ENCODE results near the gene SKIL.

The SKIL gene

DNA sequence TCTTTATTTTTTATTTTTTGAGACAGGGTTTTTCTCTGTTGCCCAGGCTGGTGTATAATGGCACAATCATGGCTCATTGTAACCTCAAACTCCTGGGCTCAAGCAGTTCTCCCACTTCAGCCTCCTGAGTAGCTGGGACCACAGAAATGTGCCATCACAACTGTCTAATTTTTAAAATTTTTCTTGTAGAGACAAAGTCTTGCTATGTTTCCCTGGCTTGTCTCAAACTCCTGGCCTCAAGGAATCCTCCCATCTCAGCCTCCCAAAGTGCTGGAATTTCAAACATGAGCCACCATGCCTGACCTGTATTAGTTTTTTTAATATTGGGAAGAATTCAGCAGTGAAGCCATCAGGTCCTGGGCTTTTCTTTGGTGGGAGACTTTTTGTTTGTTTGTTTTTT, 47.6 kb downstream of the SKIL start:
- DNase-seq = no peak

DNA sequence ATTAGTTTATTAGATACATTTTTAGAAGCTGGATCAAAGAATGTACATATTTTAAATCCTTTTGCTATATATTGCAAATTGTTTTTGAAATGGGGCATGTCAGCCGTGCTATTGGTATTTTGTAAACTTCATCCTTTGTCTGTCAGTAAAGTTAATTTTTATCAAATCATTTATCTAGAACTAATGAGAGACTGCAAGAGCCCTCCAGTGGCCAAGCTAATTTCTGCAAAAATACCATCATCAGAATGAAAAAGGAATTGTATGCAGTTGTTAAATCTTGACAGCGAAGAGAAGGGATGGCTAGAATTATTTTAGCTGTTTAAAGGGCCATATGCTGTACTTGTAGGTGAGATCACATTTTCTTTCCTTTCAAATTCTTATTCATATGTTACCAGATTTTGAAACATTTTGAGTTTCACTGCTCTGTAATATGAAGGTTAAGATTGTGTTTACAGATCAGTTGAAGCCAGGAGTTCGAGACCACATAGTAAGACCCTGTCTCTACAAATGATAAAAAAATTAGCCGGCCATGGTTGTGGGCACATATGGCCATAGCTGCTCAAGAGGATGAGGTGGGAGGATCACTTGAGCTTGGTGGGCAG, 53.0 kb downstream of the SKIL start:
- DNase-seq = no peak

DNA sequence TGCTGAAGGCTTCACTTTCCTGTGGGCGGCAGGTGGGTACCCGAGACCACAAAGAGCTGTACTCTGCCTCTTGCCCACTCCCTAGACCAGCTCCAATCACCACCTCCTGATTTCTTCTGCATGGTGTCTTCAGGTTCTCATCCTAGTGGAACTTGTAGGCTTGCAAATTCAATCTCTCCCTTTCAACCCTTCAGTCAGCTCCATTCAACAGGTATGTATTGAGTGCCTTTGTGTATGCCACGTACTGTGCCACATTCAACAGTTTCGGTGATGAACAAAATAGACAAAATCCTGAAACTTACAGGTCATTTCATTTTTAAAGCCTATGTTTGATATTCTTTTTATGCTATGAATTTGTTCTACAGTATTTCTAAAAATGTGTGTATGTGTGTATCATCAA, 55.8 kb downstream of the SKIL start:
- DNase-seq = no peak

DNA sequence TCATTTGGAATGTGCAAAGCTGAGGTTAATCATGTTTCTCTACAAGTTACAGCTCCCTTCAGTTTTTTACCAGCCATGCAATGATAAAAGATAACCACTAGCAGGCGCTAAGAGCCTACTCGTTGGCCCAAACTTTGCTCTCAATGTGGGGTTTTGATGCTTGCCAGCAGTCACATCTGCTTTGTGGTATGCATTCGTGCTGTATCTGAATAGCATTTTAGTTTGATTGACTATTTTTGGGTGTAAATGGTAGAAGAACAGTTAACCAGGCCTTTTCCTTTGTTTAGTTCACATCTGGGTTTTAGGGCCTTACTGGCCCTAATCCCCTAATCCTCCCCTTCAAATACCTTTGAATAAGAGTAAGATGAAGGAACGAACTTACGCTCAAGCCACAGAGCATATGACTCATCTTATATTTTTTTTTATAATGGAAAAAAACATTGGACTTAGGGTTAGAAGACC, 56.7 kb downstream of the SKIL start:
- DNase-seq = peak; percentile 20 to 35

DNA sequence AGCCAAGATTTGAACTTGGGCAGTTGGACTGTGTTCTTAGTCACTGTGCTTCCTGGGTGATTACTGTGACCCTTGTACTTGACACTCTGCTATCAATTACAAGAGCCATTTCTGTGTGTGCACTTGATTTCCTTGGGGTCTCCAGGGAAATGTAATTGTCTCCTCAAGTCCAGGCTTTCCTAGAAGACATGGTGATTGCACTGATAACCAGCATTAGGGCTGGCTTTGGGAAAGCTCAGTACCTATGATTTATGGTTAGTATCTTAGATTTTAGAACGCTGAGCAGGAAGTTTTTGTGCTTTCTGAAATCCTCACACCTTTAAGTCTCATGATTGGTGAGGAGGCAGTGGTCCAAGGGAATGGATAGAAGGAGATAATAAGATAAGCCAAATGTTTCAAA, 59.6 kb downstream of the SKIL start:
- DNase-seq = no peak

DNA sequence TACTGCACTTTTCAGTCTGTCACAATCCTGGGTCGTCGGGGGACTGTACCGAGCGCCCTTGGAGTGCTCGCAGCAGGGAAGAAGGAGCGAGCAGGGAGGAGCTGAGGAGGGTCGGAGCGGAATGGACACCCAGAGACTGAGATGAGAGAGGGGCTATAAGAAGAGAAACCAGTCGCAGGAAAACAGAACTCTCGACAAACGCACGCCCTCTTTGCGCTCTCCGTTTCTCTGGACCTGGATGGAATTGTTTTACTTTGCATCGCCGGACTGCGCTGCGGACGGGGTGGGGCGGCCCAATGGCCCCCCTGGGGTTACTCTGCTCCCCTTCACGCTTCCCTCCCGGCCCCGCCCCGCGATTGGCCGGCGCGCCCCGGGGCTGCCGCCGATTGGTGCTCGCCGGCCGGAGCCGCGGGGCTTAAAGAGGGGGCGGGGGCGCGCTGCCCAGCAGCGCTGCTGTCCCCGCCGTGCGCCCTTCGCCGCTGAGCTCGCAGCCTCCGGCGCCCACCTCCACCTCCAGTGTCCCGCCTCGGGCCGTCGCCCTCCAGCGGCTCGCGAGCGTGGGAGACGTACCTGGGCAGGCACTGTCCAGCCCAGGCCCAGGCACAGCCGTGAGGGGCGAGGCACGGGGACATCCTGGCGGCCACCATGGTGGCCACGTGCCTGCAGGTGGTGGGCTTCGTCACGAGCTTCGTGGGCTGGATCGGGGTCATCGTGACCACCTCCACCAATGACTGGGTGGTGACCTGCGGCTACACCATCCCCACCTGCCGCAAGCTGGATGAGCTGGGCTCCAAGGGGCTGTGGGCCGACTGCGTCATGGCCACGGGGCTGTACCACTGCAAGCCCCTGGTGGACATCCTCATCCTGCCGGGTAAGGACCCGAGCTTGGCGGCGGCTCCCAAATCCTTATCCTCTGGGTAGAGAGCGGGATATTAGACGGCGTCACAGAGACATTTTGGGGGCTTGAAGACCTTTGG, 61.2 kb downstream of the SKIL start, which contains the start of gene CLDN11:
Gene CLDN11 (plus strand): TSS at position 447 of the 977 bp plus-strand sequence. CDS start 199 bp downstream, at position 646.
- DNase-seq = no peak

DNA sequence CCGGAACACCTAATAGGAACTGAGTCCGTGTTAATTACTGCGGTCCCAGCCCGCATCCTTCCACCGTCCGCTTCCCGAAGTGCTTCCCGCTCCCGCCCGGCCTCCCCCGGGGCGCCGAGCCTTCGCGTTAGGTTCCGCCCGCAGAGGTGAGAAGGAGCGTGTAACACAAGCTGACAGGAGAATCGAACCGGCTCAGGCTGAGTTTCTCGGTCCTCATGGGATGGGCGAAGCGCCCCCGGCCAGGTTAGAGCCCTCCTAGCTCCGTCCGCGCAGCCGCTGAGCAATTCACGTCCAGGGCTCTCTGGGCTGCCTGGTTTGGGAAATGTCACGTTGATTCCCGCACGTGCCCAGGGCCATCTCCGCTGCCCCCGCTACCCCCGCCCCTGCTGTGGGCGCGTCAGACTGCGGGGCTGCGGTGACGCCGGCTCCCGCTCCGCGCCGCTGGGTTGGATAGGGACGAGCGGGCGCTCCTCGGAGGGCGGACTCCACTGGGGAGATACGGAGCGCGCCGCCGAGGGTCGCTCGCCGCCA, 62.1 kb downstream of the SKIL start:
- no peak for DNase-seq

DNA sequence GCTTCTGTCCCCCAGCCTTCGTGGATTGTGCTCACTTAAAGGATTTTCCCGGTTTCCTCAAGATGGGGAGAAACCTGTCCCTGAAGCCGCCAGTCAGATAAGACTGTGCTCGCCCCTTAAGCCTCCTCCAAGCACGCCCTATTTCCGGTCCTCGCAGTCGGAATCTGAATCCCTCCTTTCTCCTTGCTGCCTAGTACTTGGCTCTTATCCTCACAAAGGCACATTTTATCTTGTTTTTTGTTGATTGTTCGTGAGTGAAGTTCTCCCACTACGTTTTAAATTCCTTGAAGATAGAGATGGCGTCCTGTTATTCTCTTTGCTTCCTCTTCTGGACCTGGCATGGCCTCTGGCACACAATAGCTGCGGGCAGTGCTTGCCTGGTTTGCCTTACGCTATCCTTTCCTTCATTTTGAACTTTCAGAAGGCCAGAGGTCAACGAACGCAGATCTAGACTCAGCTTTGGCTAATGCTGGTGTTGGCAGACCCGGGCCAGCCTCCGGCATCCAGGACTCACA, 62.8 kb downstream of the SKIL start:
- no peak for DNase-seq

DNA sequence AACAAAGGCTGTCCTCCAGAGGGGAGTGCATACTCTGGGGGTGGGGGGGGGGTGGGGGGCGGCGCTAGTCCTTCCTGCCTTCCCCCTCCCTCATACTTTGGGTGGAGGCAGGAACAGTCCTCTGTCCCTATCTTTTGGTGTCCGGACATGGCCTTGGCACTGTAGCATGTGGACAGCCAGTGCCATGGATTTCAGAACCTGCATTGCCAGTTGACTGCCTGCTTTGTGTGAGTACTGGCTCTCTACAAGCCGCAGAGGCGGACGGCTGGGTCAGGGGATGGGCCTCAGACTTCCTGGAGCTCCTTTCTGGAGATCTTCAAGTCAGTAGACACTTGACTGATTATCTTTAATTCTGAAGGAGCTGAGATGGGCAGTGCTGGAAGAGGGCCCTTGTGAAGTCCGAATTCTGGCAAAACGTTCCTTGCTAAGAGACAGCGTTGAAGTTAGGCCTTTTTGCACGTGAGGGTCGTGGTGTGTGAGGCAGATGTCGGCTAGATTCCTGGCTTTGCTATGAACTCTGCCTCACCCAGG, 63.7 kb downstream of the SKIL start:
- no peak for DNase-seq

DNA sequence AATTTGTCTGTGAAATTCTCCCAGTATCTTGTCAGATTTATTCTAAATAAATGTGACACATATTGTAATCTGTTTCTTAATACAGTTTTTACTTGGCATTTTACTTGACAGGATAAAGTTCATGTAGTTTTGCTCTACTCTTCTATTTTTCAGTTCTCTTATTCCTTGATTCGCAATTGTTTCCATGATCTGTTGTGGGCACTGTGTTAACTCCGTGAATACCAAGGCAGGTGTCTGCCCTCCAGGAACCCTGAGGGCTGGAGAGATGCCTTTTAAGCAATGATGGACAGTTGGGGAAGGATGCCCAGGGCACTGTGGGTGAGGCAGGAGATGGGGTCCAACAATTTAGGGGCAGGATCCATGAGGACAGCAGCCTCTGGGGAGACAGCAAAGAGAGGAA, 64.2 kb downstream of the SKIL start:
- no peak for DNase-seq

DNA sequence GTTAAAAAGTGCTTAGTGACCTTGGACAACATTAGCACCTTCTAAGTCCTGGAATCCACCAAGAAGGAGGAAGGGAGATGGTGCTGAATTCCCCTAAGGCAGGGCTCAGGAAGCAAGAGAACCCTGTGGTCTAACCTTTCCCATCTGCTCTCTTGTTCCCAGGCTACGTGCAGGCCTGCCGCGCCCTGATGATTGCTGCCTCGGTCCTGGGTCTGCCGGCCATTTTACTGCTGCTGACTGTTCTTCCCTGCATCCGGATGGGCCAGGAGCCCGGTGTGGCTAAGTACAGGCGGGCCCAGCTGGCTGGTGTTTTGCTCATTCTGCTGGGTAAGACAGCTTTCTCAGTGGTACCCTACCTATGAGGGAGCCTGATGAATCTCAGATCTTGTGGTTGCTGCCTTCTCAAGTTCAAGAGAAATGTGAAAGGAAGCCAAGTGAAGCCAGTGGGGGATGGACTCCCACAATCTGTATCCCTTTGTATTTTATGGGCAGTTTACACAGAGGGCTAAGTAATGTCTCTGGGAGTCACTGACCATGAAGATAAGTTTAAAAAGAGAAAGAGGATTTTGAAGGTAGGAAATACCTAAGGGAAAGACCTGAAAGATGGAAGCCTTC, 65.6 kb downstream of the SKIL start:
- DNase-seq = no peak

DNA sequence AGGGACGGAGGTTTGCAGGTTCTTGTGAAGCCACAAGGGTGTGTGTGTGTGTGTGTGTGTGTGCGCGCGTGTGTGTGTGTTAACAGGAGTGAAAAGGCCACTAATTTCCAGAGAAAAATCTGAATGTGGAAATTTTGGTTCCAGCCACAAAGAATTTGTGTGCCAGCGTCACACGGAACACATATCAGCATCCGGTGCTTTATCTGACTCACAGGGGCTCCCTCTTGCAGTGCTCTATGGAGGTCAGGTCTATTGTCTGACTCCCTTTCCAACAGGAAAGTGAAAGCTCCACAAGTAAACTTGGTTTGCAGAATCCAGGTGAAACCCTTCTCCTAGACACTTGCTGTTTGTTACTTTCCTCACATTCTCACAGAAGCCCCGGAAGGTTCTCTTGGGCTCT, 67.4 kb downstream of the SKIL start:
- DNase-seq = no peak

DNA sequence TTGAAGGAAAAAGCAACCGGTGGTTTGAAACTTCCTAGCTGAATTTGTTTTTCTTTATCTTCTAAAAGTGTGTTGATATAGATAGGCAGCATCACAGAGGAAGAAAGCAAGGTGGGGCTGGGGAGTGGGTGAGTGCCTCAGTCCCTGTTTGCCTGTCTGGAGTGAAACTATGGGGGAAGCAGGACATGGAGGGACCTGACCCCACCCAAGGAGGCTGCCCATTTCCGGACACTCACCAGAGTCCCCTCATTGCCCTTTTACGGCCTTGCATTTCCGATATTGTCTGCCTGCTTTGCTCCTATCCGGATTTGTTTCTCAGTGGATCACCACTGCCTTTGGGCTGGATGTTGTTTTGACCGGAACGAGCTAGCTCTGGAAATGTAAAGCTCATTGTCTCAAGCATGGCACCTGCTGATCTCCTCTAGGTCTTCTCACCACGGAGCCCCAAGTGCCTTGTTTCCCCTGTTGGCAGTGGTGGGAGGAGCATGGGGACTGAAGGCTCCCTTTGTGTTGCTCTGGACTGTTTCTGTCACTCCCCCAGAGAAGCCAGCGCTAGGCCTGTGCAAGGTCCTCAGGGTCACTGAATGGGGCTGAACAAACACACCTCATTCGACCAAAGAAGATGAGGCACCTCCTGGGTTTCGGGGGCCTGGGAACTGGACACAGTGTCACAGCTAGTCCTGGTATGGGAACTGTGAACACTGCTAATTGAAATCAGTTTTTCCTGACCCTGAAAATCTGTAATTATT, 68.2 kb downstream of the SKIL start:
- no peak for DNase-seq

DNA sequence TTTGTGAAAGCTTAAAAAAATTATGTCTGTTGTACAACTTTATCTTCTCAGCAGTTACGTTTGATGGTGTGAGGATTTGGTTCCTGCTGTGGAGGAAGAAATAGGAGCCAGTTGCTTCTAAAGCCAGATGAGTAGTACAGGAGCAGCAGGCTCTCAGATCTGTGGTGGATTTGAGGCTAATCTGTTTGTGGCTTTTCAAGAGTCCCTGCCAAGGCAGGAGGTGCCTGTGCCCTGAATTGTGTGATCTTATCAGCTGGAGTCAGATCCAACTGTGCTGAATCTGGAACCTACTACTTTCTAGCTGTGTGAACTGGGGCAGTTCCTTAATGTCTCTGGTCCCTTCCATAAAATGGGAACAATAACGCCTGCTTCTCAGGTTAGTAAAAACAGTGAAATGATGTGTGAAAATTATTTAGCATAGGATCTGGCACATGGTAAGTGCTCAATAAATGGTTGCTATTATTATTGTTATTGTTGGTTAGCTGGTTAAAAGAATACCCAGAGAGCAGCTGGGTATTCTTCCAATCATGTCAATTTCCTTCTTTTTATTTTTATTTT, 68.8 kb downstream of the SKIL start:
- DNase-seq = no peak

DNA sequence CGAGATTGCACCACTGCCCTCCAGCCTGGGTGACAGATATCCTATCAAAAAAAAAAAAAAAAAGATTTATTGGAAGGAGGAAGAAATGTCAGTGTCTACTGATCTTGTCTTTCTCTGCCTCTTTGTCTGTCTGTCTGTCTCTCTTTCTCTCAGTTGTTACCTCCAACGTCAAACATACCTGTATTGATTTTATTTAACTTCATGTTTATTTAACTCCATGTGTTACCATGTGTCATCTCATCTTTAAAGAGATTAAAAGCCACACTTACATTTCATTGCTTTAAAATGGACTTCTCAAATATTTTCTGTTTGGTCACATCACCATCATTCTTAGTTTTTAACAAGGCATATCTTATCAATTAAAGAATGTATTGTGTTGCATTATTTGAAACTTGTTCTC, 70.6 kb downstream of the SKIL start:
- DNase-seq = no peak

DNA sequence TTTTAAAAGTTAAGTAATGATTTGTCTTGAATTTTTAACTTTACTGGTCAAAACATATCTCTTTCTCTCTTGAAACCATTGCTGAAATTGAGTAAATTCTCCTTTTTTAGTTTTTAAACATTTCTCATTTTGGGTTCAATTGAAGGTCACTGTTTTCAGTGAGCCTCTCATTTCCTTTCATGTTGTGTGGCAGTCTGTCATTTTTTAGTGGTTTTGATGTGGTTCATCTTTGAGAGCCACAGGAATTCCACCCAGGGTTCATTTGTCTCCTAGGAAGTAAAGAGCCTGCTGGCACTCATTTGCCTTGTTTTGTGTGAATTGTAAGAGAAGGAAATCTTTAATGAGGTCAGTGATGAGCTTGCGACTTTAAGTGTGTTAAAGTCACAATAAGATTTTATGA, 71.5 kb downstream of the SKIL start:
- DNase-seq = no peak

DNA sequence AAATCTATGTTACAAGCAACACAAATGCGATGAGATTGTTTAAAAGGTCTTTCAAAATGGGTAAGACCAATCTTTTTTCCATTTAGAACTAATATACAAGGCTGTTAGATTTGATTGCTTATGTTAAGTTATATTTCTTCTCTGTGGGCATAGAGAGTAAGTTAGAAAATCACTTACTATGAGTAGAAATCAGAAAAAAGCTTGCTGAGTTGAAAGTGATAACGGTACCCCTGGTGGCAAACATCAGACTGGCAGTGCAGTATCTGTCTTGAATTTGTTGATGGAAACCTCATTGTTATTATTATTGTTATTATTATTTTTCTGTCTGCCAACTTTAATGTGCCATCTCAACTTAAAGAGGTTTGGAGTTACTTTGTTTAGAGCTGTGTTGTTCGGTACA, 73.5 kb downstream of the SKIL start:
- no peak for DNase-seq

DNA sequence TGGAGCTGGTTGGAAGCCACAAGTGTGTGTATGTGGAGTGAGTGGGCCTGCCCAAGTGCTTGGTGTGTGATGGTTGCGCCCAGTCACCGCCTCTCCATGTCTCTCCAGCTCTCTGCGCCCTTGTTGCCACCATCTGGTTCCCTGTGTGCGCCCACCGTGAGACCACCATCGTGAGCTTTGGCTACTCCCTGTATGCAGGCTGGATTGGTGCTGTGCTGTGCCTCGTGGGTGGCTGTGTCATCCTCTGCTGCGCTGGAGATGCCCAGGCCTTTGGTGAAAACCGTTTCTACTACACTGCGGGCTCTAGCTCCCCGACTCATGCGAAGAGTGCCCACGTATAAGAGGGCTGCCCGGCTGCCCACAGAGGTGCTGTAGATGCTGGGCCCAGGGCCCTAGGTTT, 74.9 kb downstream of the SKIL start:
- no peak for DNase-seq

DNA sequence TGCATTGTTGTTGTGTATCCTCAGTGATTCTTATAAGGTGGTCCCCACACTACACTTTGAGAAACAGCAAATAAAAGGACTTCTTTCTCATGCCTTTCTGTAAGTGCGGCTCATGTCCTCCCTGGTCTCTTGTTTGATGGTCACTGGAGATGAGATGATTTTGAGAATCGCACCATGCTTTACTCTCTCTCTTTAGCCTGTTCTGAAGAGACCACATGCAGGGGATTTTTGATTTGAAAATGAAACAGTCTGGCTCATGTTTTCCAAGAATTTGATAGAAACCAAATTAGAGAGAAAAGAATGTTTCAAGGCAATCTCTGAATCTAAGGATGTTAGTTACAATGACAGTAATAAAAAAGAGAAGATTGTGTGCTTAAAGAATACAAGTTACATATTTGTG, 79.2 kb downstream of the SKIL start:
- no peak for DNase-seq

DNA sequence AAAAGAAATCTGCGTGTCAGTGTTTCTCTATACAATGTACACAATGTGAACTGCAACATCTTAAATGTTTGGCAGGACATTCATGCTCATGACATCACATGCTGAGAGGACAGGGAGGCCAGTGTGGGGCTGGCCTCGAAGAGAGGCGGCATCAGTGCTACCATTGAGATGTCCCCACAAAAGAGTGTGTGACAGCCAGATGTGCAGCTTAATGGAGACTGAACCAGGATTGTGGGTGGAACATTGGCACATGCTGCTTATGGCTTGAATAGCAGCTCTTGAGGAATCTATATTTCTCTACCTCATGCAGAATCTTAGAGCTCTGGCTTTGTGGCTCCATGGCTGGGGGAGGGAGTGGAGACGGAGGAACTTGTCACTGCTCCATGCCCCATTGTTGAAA, 79.7 kb downstream of the SKIL start:
- no peak for DNase-seq

DNA sequence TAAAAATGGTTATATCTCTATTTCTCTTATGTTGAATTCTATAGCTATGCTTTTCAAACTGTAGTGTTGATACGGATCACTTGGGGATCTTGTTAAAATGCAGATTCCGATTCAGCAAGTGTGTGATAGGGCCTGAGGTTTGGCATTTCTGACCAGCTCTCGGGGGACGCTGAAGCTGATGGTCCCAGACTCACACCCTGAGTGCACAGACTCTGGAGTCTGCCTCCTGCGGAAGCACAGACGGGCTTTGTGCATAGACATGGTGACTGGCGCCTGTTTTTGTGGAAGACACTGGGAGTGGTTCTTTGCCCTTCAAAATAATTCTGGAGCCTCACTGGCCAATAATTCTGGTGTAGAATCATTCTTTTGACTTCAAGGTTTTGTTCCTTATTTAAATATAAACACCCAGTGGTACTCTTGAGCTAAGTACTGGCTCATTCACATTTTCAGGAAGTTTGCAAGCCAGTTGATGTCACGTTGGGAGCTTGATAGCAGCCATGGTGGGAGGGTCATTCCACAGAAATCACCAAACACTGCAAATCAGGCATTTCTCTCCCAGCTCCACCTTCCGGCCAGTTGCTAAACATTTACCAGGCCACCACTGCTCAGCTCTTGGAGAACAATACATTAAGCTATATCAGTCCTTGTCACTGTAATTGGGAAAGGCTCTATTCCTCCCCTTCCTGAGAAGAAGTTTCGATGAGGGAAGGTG, 80.3 kb downstream of the SKIL start:
- DNase-seq = no peak

All from activated CD4-positive, alpha-beta T cell treated with anti-CD3 and anti-CD28 coated beads for 4 hours (primary cell).